SU-DHL-6 (cell line): ENCODE measurements around the gene GLYATL3.

Experiments used
- H2AFZ ChIP-seq: fragments of 200-600 bp; sonication (generic); 2 replicates; pipeline ENCODE4 v1.6.1; 2014; ENCODE audit warnings: low read depth, mild to moderate bottlenecking, moderate library complexity, mixed read lengths, antibody characterized with exemption, low read length; ENCODE audit not compliant: severe bottlenecking
- H3F3A ChIP-seq: fragments of 200-600 bp; shearing (Covaris generic); 2 replicates; pipeline ENCODE4 v1.6.0; 2016; ENCODE audit warnings: antibody characterized with exemption, mild to moderate bottlenecking; ENCODE audit not compliant: insufficient read depth
- H3K27ac ChIP-seq: fragments of 200-600 bp; sonication (generic); 2 replicates; pipeline ENCODE4 v1.5.1; 2016; ENCODE audit warnings: low read depth, mild to moderate bottlenecking, low read length, moderate library complexity, mixed read lengths
- H3K27me3 ChIP-seq: fragments of 200-600 bp; sonication (generic), shearing (Covaris generic); 2 replicates; pipeline ENCODE4 v1.6.0; 2014; ENCODE audit warnings: mild to moderate bottlenecking, low read length
- H3K36me3 ChIP-seq: fragments of 200-600 bp; sonication (generic); 2 replicates; pipeline ENCODE4 v1.6.1; 2014; ENCODE audit warnings: mild to moderate bottlenecking, low read length, mixed read lengths
- H3K4me2 ChIP-seq: fragments of 300-600, 200-600 bp; shearing (Covaris generic), sonication (generic); 2 replicates; pipeline ENCODE4 v1.6.0; 2014; ENCODE audit warnings: low read length, low read depth, mild to moderate bottlenecking; ENCODE audit not compliant: poor library complexity, severe bottlenecking
- H3K4me3 ChIP-seq: fragments of 200-600 bp; sonication (generic); 2 replicates; pipeline ENCODE4 v1.5.1; 2014; ENCODE audit warnings: antibody characterized with exemption, low read length, mild to moderate bottlenecking, mixed read lengths; ENCODE audit not compliant: insufficient read depth, poor library complexity, severe bottlenecking
- H3K79me2 ChIP-seq: fragments of 200-600 bp; sonication (generic); 2 replicates; pipeline ENCODE4 v1.6.1; 2014; ENCODE audit warnings: mild to moderate bottlenecking, low read length, moderate library complexity; ENCODE audit not compliant: insufficient read depth
- H3K9ac ChIP-seq: fragments of 200-600 bp; sonication (generic); 2 replicates; pipeline ENCODE4 v1.7.0; 2014; ENCODE audit warnings: mild to moderate bottlenecking, low read length
- H3K9me2 ChIP-seq: fragments of 200-600 bp; sonication (generic); replicated peaks from 2 replicates; pipeline ENCODE4 v1.6.1; 2014; ENCODE audit warnings: low read length; ENCODE audit not compliant: insufficient read depth
- H3K9me3 ChIP-seq: fragments of 200-600 bp; sonication (generic); 2 replicates; pipeline ENCODE4 v1.6.1; 2014; ENCODE audit warnings: low read length, mixed read lengths; ENCODE audit not compliant: insufficient read depth
- H4K20me1 ChIP-seq: fragments of 200-600 bp; sonication (generic); 2 replicates; pipeline ENCODE4 v1.6.1; 2014; ENCODE audit warnings: low read depth, mild to moderate bottlenecking, antibody characterized with exemption, low read length, moderate library complexity, mixed read lengths
- EZH2phosphoT487 ChIP-seq: fragments of 200-600 bp; sonication (generic), shearing (Covaris generic); conservative IDR thresholded peaks from 2 replicates; pipeline ENCODE4 v1.6.1; 2018; ENCODE audit warnings: mild to moderate bottlenecking, antibody characterized with exemption, low read length, moderate library complexity, mixed read lengths
- TF ChIP-seq, protein P1 (sequence below): fragments of 200-600 bp; sonication (generic); IDR thresholded peaks from one replicate; pipeline ENCODE4 v1.5.1; 2017; ENCODE audit warnings: antibody characterized with exemption, mild to moderate bottlenecking, low read length, moderate library complexity; ENCODE audit not compliant: insufficient read depth, poor library complexity, severe bottlenecking

Gene GLYATL3

GRCh38 chr6:49490633-49491032, 9.1 kb upstream of the GLYATL3 start:
- Histone ChIP-seq H3K9ac (no peak overlapping the region), H3K4me2 (no peak overlapping the region), H3K27ac (no peak overlapping the region), H2AFZ (no peak overlapping the region), H4K20me1 (no peaks in the 10 kb centered on the region; the same call in 1 of the 2 replicates), H3F3A (no peaks in the 10 kb centered on the region), H3K27me3 (no peaks in the 10 kb centered on the region), H3K79me2 (no peaks in the 10 kb centered on the region), H3K9me3 (no peaks in the 10 kb centered on the region), H3K9me2 (no peaks in the 10 kb centered on the region), H3K36me3 (peaks cover 55% of the 10 kb centered on the region), H3K4me3 (no peak overlapping the region)
- TF ChIP-seq, protein P1, sequence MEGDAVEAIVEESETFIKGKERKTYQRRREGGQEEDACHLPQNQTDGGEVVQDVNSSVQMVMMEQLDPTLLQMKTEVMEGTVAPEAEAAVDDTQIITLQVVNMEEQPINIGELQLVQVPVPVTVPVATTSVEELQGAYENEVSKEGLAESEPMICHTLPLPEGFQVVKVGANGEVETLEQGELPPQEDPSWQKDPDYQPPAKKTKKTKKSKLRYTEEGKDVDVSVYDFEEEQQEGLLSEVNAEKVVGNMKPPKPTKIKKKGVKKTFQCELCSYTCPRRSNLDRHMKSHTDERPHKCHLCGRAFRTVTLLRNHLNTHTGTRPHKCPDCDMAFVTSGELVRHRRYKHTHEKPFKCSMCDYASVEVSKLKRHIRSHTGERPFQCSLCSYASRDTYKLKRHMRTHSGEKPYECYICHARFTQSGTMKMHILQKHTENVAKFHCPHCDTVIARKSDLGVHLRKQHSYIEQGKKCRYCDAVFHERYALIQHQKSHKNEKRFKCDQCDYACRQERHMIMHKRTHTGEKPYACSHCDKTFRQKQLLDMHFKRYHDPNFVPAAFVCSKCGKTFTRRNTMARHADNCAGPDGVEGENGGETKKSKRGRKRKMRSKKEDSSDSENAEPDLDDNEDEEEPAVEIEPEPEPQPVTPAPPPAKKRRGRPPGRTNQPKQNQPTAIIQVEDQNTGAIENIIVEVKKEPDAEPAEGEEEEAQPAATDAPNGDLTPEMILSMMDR: no peak
- no peak for TF ChIP-seq EZH2phosphoT487

GRCh38 chr6:49497304-49497703, 2.4 kb upstream of the GLYATL3 start:
- Histone ChIP-seq H3K9me3 (no peaks in the 10 kb centered on the region), H2AFZ (no peak overlapping the region), H3K9ac (no peak overlapping the region), H3K27me3 (no peaks in the 10 kb centered on the region), H3K4me2 (no peak overlapping the region), H3K79me2 (no peaks in the 10 kb centered on the region), H3F3A (no peaks in the 10 kb centered on the region), H4K20me1 (no peaks in the 10 kb centered on the region), H3K27ac (no peak overlapping the region), H3K4me3 (no peak overlapping the region), H3K9me2 (no peaks in the 10 kb centered on the region), H3K36me3 (peaks cover 12% of the 10 kb centered on the region)
- no peak for TF ChIP-seq EZH2phosphoT487
- TF ChIP-seq, protein P1: no peak

DNA sequence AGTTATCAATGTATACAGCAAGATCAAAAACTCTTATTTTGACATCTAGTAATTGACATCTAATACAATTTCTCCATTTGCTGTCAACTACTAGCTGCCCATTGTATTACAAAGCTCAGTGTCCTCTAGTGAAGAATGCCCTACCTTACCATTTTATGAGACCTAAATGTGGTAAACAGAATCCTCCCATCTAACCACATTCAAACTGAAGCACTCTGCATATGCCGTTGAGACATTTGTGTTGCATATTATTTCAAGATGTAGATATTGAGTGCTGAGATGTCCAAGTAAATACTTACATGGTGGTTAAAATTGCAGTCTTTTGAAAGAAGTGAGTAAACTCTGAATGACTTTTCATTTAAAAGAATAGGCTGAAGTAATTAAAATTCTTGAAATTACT, 597 bp upstream of the GLYATL3 start:
- Histone ChIP-seq H3F3A (no peaks in the 10 kb centered on the region), H4K20me1 (no peaks in the 10 kb centered on the region)

More for the DNA sequence above, 597 bp upstream of the GLYATL3 start:
- Histone ChIP-seq H3K4me3 (no peak overlapping the region), H3K27ac (no peak overlapping the region), H2AFZ (no peak overlapping the region), H3K9me3 (no peaks in the 10 kb centered on the region), H3K79me2 (no peaks in the 10 kb centered on the region), H3K27me3 (no peaks in the 10 kb centered on the region), H3K9ac (no peak overlapping the region), H3K4me2 (no peak overlapping the region), H3K36me3 (no peaks in the 10 kb centered on the region), H3K9me2 (no peaks in the 10 kb centered on the region)
- no peak for TF ChIP-seq EZH2phosphoT487
- TF ChIP-seq, protein P1: no peak
